ENCODE measurements around the gene CCDC88C.

GRCh38 chr14:91342206-91342760 is 75.3 kb downstream of the CCDC88C start:
- TF ChIP-seq CTCF (IDR thresholded peaks at IDR 0.05) (no peak), EP300 (IDR thresholded peaks at IDR 0.05) (no peak)
